ENCODE measurements around the gene DNAJB9. TPM values are rescaled to one million over a fixed set of nuclear protein-coding genes. Genes with fewer than 3 reads are reported as not detected.

Gene DNAJB9
- polyA plus RNA-seq, 1 donor (not counting 4 experiments of a cell fraction or from before 2014, with no cell fraction given): 13.4 TPM

DNA sequence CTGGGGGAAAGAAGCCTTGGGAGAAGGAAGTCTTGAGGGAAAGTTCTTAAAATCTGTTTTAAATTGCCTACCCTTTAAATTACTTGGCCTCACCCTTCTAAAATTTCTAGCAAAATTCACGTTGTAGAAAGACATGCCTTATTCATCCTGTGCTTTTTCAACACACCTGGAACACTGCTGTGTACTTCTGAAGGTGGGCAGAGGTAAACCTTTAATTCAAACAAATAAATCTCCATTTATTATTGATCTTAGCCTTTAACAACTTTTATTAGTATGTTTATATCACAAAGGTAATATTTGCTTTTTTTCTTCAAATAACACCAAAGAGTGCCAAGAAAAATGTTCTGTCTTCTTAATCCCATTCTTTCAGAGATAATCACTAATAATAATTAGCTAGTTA is 30.7 kb downstream of the DNAJB9 start:
- no peaks in the 10 kb centered on the region for H3K4me1 ChIP-seq (ENCODE audit: control insufficient read depth, extremely low read depth, insufficient read depth, low read length)
- no peak for TF ChIP-seq EZH2 (IDR thresholded peaks at IDR 0.05; ENCODE audit: low read length)
- TF ChIP-seq, protein P1, sequence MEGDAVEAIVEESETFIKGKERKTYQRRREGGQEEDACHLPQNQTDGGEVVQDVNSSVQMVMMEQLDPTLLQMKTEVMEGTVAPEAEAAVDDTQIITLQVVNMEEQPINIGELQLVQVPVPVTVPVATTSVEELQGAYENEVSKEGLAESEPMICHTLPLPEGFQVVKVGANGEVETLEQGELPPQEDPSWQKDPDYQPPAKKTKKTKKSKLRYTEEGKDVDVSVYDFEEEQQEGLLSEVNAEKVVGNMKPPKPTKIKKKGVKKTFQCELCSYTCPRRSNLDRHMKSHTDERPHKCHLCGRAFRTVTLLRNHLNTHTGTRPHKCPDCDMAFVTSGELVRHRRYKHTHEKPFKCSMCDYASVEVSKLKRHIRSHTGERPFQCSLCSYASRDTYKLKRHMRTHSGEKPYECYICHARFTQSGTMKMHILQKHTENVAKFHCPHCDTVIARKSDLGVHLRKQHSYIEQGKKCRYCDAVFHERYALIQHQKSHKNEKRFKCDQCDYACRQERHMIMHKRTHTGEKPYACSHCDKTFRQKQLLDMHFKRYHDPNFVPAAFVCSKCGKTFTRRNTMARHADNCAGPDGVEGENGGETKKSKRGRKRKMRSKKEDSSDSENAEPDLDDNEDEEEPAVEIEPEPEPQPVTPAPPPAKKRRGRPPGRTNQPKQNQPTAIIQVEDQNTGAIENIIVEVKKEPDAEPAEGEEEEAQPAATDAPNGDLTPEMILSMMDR (optimal IDR thresholded peaks at IDR 0.05 in 1 of 3, IDR thresholded peaks at IDR 0.05 in 1 of 3, conservative IDR thresholded peaks at IDR 0.05 in 1 of 3; ENCODE audit: extremely low read depth in 1 of 3, insufficient read depth in 2 of 3, low read length in 3 of 3): no peak
- H3K27me3 ChIP-seq (ENCODE audit: control insufficient read depth, extremely low read depth, insufficient read depth, low read length): peaks cover 11% of the 10 kb centered on the region
- dilution Hi-C loops (cut with MboI; ENCODE audit: extremely low pct_ligation_motif_present, low sequenced_read_pairs): no loop called here
- FAIRE-seq (no peak), DNase-seq (ENCODE audit: low read depth, low spot score) (no peak)
- no peaks in the 10 kb centered on the region for H3K36me3 ChIP-seq (ENCODE audit: control insufficient read depth in 2 of 2, extremely low read depth in 1 of 2, insufficient read depth in 2 of 2, low read length in 2 of 2)
- no peak overlapping the region for H3K27ac ChIP-seq (ENCODE audit: control insufficient read depth, insufficient read depth, low read length)
- no peak overlapping the region for H2AFZ ChIP-seq (ENCODE audit: control insufficient read depth, low read length)
- no peak overlapping the region for H3K9ac ChIP-seq (ENCODE audit: control insufficient read depth, extremely low read depth, insufficient read depth, low read length)
- H3K4me2 ChIP-seq (ENCODE audit: control insufficient read depth, extremely low read depth, insufficient read depth, low read depth, low read length): no peak overlapping the region
- H4K20me1 ChIP-seq (ENCODE audit: control insufficient read depth, extremely low read depth, insufficient read depth, low read length): no peaks in the 10 kb centered on the region
- H3K9me1 ChIP-seq (ENCODE audit: control insufficient read depth, extremely low read depth, insufficient read depth, low read length): no peaks in the 10 kb centered on the region
- no peak overlapping the region for H3K4me3 ChIP-seq (ENCODE audit: control insufficient read depth in 2 of 3, extremely low read depth in 1 of 3, insufficient read depth in 2 of 3, low read depth in 1 of 3, low read length in 3 of 3)
- H3K79me2 ChIP-seq (ENCODE audit: control insufficient read depth, insufficient read depth, low read length): no peaks in the 10 kb centered on the region
- no peaks in the 10 kb centered on the region for H3K9me3 ChIP-seq (ENCODE audit: control insufficient read depth, low read depth, low read length)

DNA sequence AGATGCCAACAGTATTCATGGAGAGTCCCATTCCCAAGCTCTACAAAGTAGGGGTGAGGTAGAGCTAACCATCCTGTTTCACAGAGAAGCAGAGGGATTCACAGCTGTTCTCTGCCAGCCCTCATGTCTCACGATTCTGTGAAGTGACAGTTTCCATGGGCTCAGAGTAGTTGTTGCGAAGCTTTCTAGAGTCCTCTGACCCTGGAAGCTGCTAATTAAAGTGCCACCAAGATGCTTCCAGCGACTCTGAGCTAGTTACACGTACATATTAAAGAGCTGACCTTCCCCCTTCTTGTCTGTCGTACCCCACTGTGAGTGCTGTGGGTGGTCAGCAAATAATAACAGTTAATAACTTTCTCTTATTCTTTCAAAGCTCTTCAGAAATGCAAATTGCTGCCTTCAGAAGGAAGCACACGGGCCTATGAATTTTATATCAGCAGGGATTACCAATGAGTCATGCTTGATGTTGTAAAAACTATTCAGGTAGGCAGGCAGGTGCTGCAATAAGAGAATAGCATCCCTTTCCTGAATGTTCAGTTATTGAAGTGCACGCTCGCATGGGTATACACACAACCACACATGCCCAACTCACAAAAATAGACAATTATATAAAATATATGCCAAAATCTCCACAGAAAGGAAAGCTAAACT is 34.1 kb downstream of the DNAJB9 start:
- dilution Hi-C loops (cut with MboI; ENCODE audit: extremely low pct_ligation_motif_present, low sequenced_read_pairs): no loop called here
- Histone ChIP-seq H3K4me1 (ENCODE audit: control insufficient read depth, extremely low read depth, insufficient read depth, low read length) (no peaks in the 10 kb centered on the region), H3K36me3 (ENCODE audit: control insufficient read depth in 2 of 2, extremely low read depth in 1 of 2, insufficient read depth in 2 of 2, low read length in 2 of 2) (no peaks in the 10 kb centered on the region), H2AFZ (ENCODE audit: control insufficient read depth, low read length) (no peak overlapping the region), H3K9ac (ENCODE audit: control insufficient read depth, extremely low read depth, insufficient read depth, low read length) (no peak overlapping the region), H4K20me1 (ENCODE audit: control insufficient read depth, extremely low read depth, insufficient read depth, low read length) (no peaks in the 10 kb centered on the region), H3K4me3 (ENCODE audit: control insufficient read depth in 2 of 3, extremely low read depth in 1 of 3, insufficient read depth in 2 of 3, low read depth in 1 of 3, low read length in 3 of 3) (no peak overlapping the region), H3K79me2 (ENCODE audit: control insufficient read depth, insufficient read depth, low read length) (no peaks in the 10 kb centered on the region), H3K9me1 (ENCODE audit: control insufficient read depth, extremely low read depth, insufficient read depth, low read length) (no peaks in the 10 kb centered on the region), H3K27ac (ENCODE audit: control insufficient read depth, insufficient read depth, low read length) (no peak overlapping the region), H3K27me3 (ENCODE audit: control insufficient read depth, extremely low read depth, insufficient read depth, low read length) (peaks cover 3% of the 10 kb centered on the region), H3K4me2 (ENCODE audit: control insufficient read depth, extremely low read depth, insufficient read depth, low read depth, low read length) (no peak overlapping the region), H3K9me3 (ENCODE audit: control insufficient read depth, low read depth, low read length) (no peaks in the 10 kb centered on the region)
- no peak for TF ChIP-seq EZH2 (IDR thresholded peaks at IDR 0.05; ENCODE audit: low read length)
- TF ChIP-seq, protein P1 (optimal IDR thresholded peaks at IDR 0.05 in 1 of 3, IDR thresholded peaks at IDR 0.05 in 1 of 3, conservative IDR thresholded peaks at IDR 0.05 in 1 of 3; ENCODE audit: extremely low read depth in 1 of 3, insufficient read depth in 2 of 3, low read length in 3 of 3): no peak
- FAIRE-seq (no peak), DNase-seq (ENCODE audit: low read depth, low spot score) (no peak)
